Fibroblast of skin of right biceps (primary cell): ENCODE results near the gene SORBS2.

ENCODE experiments used
- DNase-seq: peaks from one replicate; pipeline ENCODE4 v3.0.0-alpha.2; 2013

Gene SORBS2

DNA sequence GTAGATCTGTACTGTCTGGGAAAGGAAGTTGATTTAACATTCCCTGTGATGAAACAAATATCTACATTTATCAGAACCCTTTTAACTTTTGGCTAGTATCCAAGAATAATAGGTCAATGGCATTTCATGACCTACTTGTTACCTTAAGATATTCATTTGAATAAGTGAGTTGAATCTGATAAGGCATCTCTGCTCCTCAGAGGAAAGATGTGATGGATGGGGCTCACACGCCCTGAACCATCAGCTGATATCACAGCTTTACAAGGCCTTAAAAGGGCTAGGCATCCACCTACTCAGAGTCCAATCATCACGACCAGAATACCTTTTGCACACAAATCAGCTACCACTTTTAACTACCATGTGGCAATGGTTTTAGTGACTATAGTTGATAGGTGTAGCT is 186.5 kb downstream of the SORBS2 start:
- no peak for DNase-seq

DNA sequence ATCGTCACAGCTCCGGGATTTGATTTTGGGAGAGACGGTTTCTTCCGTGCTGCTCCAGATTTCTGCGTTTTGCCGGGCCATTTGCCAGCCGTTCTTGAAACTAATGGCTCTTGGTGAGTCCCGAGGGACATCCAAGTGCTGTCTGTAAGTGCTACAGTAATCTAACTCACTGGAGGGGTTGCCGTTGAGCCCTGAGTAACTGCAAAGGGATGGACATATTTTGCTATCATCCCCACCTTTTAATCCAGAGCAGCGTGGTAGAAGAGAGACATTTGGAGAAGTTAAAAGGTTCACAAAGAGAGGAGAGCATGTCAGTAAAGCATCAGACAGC is 187.8 kb downstream of the SORBS2 start:
- DNase-seq, result no peak

- no peak for DNase-seq
These were observed 188.3 kb downstream of the SORBS2 start for GRCh38 chr4:185623444-185624258.

GRCh38 chr4:185608185-185608584 is 203.8 kb downstream of the SORBS2 start:
- DNase-seq, result no peak

DNA sequence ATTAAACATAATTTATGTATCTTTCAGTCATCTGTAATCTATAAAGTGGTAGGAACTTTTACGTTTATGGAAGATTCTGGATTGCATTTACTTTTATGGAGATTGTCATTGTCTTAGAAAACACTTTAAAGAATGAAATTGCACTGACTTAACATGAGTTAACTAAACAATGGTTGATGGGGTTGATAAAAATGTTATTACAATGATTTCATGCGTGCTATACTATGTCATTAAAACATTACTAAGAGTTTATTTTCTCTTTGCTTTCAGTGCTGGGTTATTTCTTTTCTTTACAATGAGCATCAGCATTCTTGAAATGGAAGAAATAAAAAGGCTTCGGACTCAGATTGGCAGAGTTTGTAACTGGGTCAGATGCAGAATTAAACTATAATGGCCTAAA is 209.6 kb downstream of the SORBS2 start:
- DNase-seq, result no peak

- no peak for DNase-seq
These were observed 211.1 kb downstream of the SORBS2 start for GRCh38 chr4:185600801-185601434.

GRCh38 chr4:185599553-185600243 is 212.3 kb downstream of the SORBS2 start:
- DNase-seq, result no peak

DNA sequence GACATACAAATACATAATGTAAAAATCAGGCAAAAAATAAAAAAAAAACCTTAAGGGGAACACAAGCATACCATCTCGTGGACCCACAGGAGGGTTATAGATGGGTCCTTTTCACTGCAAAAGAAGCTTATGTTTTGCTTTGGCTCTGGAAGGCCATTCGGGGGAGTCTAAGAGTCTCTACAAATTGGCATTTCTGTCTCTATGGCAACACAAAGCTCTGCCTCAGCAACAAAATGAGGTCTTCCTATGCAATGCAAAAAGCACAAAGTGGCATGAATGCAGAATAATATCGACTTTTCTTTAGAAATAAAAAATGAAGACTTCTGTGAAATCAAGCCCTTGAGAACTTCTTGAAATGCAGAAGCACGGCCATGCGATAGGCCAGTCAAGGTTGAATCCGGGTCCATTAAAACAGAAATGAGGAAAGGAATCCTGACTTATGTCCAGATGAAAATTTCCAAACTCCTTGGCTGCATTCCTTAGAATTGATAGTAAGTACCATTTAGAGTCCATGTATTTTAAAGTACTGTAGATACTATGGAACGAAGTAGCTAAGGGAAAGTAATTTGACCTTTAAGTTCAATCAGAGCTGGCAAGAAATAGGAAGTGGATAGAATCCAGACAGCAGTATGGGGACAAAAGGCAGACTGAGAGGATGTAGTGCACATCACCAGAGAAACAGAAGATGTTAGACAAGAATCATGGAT is 213.0 kb downstream of the SORBS2 start:
- DNase-seq, result no peak

- DNase-seq, result peak; percentile 71
These were observed 214.3 kb downstream of the SORBS2 start for GRCh38 chr4:185597532-185598188.

GRCh38 chr4:185592845-185593488 is 219.0 kb downstream of the SORBS2 start:
- DNase-seq, result peak; percentile 8

- no peak for DNase-seq
These were observed 219.6 kb downstream of the SORBS2 start for GRCh38 chr4:185592438-185592837.

- DNase-seq, result no peak
These were observed 220.3 kb downstream of the SORBS2 start for GRCh38 chr4:185591679-185592141.

- no peak for DNase-seq
These were observed 221.0 kb downstream of the SORBS2 start for GRCh38 chr4:185590982-185591381.

GRCh38 chr4:185589067-185589836 is 222.7 kb downstream of the SORBS2 start:
- peak; percentile 79 for DNase-seq

DNA sequence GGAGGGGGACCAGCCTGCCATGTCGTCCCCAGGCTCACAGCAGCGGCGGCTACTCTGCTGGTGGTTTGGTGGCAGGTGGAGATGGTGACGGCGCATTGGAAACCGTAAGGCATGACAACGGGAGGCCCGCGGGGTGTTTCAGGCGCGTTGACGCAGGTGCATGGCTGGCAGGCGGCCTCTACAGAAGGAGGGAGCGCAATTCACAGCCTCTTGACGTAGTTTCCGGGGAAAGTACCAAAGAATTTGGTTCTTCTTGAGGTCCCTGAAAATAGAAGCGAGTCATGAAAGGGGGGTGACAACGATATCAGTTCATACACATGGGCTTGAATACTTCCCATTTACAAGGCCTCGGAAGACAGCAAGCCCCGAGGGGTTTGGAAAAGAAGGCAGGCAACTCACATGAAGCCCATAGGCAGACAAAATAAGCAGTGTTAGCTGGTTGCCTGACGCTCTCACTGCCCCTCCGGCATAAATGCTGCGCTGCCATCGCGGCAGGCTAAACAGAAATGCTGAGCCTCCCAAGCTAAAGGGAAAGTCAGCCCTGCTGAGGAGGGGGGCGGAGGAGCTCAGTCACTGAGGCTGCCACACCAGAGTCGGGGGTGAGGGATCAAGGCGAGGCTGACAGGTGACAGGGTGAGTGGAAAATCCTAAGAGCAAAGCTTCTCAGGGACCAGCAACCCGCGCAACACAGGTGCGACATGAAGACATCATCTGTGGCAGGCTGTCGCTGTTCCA is 224.4 kb downstream of the SORBS2 start:
- peak; percentile 14 for DNase-seq

- DNase-seq, result no peak
These were observed 225.0 kb downstream of the SORBS2 start for GRCh38 chr4:185587030-185587426.

DNA sequence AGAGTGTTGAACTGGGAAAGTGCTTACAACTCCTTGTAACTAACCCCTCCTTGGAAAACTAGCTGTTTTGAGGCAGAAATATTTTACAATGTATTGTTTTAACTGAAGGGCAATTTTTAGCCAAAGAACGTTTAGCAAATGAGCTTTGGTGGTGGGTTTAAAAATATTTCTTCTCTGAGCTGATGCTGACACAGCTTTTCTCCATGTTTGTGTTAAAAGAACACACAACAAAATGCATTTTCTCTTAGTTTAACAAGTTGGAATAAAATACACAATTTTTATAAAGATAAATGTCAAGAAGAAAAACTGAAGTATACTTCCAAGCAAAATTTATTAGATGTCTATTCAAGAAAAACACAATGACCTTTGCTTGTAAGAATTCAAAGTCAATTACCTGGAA is 226.8 kb downstream of the SORBS2 start:
- no peak for DNase-seq

DNA sequence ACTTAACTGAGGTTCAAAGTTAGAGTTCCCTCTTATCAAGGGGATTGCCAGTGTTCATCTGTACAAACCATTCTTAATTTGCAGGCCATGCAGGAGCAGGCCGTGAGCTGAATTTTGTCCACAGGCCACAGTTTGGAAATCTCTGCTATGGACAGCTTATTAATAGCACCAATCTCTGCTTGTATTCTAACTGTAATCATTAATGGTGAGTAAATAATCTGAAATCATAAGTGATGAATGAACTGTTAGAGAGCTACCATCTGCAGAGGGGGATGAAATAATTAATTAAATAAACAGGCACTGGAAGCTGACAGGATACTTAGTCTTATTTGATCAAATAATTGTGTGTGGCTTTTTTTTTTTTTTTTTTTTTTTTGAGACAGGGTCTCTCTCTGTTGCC is 228.2 kb downstream of the SORBS2 start:
- DNase-seq, result no peak

DNA sequence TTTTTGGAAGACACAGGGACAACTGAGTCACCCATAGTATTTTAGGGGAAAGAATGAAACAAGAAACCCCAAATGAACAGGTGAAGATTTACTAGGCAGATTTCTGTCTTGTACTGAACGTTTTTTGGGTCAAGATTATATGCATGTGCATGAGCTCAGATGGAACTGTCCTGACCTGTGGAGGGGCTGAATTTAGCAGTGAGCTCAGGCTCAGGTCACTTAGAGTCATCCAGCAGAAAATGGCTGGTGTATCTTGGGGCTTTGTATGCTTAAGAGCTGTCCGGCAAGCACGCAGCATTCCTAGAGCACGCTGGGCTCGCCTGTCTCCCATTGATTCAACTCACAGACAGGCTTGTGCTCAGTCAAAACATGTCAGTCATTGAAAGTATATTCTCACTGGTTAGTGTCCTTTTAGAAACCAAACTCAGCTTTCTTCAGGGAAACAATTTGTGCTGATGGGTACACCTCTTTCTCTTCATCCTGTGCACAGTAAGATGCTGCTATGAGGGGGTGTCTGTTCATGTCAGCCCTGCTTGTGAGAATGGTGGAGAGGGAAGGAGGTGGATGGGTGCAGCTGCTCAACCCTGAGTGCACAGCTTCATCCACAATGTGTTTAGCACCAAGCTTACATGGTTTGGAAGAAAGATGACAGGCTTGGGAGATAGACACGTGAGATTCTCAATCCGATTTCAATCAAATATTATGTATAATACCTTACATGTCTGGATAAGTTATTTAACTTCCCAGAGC is 229.2 kb downstream of the SORBS2 start:
- no peak for DNase-seq

- no peak for DNase-seq
These were observed 231.3 kb downstream of the SORBS2 start for GRCh38 chr4:185580699-185581098.
